SK-N-DZ (cell line): ENCODE data around the gene PSMA2.

Source experiments
- DNase-seq: peaks from one replicate; pipeline ENCODE4 v3.0.0-alpha.2; 2015; ENCODE audit warnings: low spot score

Gene PSMA2

DNA sequence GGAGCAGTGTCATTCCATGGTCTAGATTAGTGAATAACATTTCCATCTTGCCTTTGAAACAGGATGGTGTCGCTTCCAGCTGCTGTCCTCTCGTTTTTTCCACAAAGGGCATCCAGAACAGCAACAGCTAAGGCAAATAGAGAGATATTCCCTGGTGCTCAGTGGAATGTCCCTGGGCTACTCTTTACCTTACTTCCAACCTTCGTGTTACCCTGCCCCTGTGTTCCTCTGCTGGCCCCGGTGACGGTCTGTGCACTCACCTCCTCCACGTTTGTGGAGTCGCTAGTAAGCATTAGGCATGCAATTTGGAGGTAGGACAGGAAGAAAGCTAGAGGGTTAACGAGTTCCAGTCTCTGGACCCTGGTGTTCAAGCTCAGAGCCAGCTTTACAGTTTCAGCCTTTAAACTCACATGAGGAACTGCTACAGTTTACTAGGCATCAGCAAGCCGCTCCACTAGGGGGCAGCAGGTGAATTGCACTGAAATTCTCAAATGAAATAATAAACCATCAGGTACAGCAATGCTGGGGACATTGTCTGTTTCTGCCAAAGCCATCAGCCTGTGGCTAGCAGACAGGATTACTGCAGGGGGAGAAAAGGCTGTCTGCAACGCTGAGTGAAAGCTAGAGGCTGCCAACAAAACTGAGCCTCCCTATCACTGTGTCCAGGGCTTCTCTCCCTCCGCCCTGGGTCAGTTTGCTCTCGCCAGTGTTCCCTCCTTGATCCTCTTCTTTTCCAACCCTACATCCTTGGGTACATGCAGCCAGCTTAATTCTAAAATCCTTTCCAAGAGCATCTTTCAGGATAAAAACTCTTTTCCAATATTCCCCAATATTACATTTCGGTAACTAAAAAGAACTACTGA, 9.2 kb upstream of the PSMA2 start:
- DNase-seq: peak; percentile 87

- no peak for DNase-seq
These were observed 7.7 kb upstream of the PSMA2 start for GRCh38 chr7:42939457-42940240.

DNA sequence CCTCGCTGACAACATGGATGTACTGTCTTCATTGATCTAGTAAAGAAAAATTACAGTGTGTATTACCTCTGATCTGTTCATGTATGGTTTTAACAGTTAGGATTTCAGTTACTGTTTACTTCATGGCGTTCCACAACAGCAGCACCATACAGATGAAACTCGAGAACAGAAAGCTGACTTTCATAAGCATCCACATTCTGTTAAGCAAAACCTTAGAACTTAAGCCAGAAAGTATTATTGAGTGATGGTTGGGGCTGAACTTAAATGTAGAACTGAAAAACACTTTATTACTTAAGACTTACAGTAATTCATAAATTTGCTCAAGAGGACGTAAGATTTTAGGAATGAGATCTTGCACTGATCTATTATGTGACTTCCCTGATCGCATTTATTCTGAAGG, 3.9 kb upstream of the PSMA2 start:
- DNase-seq: no peak

DNA sequence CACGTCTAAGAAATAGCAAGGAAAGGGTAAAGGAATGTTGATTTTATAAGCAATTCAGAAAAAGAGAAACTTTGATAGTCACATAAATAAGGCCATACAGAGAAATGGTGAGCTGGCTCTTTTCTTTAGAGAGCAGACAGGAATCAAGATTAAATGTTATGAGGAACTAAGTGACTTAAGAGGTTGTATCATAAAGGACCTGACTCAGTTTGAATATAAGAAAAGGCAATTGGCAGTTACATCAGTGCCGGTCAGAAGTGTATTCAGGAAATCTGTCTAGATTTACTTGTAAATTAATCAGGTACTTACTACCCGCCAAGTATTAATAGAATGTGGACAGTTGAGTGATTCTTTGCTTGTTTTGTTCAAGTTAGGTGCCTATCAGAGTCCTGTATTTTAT, 2.3 kb upstream of the PSMA2 start:
- DNase-seq: no peak

DNA sequence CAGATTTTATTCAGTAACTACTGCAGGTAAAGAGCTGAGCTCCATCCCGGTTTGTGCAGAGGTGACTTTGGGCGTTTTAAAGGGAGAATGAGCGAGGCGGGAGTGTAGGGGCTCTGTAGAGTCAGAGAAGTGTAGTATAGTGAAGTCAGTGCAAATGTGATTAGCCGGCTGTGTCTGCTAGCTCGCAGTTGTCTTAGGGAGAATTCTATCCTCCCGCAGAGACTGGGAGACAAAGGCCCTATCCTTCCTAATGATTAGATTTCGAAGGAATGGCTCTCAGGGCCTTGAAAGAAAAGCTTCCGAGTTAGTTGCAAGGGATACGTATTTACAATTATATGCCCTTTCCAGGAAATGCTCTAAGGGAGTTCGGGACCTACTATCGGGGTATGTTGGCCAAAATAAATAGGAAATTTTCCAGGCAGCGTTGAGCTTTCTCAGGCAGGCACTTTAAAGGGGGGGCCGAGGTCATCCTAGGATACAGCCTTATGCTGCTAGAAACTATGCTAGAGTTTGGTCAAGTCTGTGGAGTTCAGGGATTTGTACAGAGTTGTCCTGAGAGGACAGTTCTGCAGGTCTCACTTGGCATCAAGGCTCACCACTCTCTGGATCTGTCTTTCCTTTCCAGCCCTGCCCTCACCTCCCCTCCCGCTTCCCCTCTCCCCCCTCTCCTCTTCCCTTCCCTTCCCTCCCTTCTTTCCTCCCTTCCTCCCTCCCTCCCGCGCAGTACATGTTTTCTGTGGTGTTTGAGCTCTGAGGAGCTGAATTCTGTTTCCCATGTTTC, 1.0 kb upstream of the PSMA2 start:
- peak; percentile 57 for DNase-seq

DNA sequence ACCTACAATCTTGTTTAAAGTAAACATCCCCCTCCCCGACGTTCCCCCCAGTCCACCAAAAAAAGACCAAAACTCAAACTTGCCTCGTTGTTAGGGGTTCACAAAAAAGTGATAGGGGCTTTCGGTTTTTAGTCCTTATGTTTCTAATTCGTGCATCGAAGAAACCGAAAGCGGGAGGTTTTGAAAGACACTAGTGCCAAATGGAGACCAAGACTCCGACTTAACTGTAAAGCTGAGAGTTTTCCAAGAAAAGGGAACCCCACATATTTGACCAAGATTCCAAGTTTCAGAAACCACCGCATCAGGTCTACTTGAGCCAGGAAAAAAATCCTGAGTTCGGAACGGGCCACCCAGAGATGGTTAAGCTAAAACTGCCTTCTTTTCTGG, 534 bp downstream of the PSMA2 start:
- no peak for DNase-seq

- no peak for DNase-seq
These were observed 1.1 kb downstream of the PSMA2 start for GRCh38 chr7:42930889-42931288.

- DNase-seq: no peak
These were observed 2.5 kb downstream of the PSMA2 start for GRCh38 chr7:42929449-42929848.

- no peak for DNase-seq
These were observed 3.2 kb downstream of the PSMA2 start for GRCh38 chr7:42928754-42929153.

DNA sequence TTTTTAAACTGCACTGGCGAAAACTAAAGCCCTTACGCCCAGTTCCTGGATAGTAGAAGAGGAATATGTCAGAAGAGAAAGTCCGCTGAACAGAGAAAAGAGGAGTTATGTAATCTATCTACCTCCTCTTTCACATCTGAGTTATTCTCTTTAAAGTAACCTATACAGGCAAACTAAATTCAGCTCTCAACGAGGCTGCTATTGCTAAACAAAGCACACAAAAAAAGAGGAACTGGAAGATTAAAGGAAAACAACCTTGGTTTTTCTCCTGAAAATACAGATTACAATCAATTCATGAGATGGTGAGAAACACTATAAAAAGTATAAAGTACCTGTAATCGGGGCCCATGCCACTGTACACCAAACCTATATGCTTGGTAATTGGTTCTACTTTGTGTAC, 5.8 kb downstream of the PSMA2 start:
- DNase-seq: no peak

DNA sequence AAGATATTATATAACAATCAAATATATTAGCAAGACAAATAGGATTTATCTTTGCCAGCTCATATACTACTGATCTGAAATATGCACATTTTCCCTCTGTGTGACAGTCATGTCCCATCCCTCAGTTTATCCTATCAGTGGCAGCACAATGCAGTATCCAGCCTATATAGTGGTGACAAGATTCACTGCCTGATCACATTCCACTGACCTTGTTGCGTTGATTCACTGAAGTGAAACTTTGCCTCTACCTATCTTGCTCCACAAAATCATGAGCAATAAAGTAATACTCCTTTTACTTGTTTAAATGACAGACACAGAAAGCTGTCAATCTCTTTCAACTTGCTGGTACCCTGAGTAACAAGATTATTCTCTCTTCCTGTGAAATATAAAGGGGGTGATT, 6.3 kb downstream of the PSMA2 start:
- DNase-seq: no peak

- DNase-seq: no peak
These were observed 7.6 kb downstream of the PSMA2 start for GRCh38 chr7:42924223-42924838.

DNA sequence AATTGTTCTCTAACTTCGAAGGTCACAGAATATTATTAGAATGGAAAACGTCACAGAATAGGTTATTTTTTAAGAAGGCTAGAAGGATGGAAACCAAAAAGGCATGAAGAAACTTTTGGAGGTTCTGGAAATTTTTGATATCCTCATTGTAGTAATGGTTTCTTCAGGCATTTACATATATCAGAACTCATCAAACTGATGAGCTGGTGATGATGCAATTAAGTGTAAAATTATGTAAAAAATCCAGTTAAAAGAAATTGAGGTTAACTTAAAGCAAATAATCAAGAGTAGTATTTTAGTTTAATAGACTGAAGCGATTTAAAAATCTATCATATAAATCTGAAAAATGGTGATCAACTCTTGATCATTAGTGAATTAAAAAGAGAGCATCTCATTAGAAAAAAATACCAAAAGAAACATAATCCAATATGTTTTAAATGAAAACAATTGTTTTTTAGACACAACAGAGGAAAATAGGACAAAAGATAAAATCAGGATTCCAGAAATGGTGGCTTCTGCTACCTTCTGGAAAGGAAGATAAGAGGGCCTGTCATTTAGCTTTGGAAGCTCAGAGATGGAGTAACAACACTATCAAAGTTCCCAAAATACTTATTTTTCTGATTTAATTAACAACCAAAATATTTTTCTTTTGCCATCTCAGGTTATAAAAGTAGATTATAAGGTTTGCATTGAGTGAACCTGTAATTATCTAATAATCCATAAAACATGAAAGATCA, 9.8 kb downstream of the PSMA2 start:
- DNase-seq: no peak

DNA sequence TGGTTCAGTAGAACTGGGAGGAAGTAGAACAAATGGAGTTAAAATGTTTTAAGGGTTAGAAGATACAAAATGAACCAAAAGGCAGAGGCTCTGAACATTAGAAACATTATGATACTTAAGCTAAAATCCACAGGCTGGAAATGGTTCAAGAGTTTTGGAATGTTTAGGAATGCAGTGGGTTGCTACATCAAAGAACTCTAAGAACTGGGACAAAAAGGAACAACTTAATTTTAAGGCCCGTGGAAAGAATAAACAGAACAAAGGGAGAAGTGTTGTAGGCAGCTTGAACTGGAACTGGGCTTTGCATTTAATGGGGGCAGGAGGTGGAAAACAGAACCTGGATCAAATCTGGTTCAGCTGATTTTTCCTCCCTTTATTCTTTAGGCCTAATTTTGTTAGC, 16.6 kb downstream of the PSMA2 start:
- DNase-seq: no peak

DNA sequence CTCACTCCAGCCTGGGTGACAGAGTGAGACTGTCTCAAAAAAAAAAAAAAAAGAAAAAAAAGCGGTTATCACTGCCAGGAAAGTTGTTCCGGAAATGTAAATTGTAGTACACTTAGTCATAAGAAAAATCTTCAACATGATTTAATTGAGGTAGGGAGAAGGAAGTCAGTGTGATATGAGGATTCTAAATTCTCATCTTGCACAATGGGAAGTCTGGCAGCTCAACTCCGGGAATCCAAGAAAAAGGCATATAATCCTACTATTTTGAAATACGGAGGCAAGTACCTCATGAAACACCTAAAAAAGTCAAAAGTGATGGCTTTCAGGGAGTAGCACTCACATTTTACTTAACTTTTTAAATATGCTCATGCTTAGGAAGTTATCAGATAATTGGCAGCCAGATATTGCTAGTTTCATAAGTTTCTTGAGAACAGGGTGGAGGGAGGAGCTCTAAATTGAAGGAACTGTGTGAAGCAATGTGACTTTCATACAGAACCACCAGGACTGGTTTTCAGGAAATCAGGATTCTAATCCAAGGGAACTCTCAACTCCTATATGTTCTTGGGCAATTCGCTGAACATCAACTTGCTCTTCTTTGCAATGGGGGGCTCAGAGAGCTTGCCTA, 17.4 kb downstream of the PSMA2 start:
- no peak for DNase-seq

GRCh38 chr7:42914009-42914408, 18.0 kb downstream of the PSMA2 start:
- DNase-seq: no peak

DNA sequence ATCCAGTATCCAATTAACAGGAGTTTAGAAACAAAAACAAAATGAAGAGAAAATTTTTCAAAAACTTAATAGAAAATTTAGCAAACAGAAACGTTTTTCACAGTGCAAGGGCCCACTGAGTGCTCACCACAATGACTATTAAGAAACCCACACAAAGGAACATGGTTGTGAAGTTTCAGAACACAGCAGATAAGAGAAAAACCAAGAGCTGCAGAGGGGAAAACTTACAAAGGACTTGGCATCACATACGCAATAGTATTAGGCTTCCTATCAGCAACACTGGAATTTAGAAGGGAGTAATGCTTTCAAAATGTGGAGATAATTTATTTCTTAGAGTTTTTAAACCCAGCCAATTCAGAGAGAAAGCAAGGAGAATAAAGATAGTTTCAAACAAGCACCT, 18.4 kb downstream of the PSMA2 start:
- no peak for DNase-seq

GRCh38 chr7:42911454-42912447, 20.2 kb downstream of the PSMA2 start, which contains the start of gene C7orf25:
TSS of gene C7orf25 (minus strand) at chr7:42912070. CDS start at chr7:42910900, 1,170 bp downstream.
- peak; percentile 96 for DNase-seq

DNA sequence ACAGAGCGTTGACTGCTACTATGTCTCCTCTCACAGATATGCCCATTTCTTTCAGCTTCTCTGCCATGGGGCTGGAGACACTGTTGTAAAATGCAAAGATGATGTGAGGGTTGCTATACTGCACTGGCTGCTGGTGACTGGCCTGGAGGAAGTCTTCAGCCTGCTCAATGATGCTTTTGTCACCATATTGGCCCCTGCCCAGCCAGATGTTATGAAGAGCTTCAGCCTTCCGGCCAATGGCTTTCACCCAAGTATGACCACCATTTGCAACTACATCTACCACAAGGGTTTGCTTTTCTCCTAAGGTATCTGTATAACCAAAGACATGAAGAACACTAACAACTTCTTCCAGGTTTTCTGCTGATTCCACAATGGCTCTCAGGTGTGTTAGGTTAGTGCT, 21.7 kb downstream of the PSMA2 start:
- no peak for DNase-seq
